WTC11 (cell line): ENCODE data around the gene AGBL5.

Source experiments
- CTCF ChIP-seq: fragments of 200-600 bp; IDR thresholded peaks from 2 replicates; pipeline ENCODE4 v1.8.0; 2022; ENCODE audit warnings: antibody characterized with exemption
- NFE2L1 ChIP-seq: sonication (generic); formaldehyde crosslinking; IDR thresholded peaks from 2 replicates; pipeline ENCODE4 v1.8.1; 2023; ENCODE audit warnings: missing genetic modification reagents
- SP1 ChIP-seq: sonication (generic); formaldehyde crosslinking; conservative IDR thresholded peaks from 2 replicates; pipeline ENCODE4 v1.8.1; 2022; ENCODE audit warnings: missing genetic modification reagents
- TP53 ChIP-seq: sonication (generic); formaldehyde crosslinking; IDR thresholded peaks from 2 replicates; pipeline ENCODE4 v1.8.1; 2023; ENCODE audit warnings: mild to moderate bottlenecking, missing genetic modification reagents
- ZSCAN18 ChIP-seq: fragments of 250-450 bp; sonication (Bioruptor Pico); IDR thresholded peaks from 2 replicates; pipeline ENCODE4 v2.1.2; 2022; ENCODE audit warnings: mild to moderate bottlenecking, moderate library complexity
- TF ChIP-seq, protein P1 (sequence below): sonication (generic); formaldehyde crosslinking; IDR thresholded peaks from 2 replicates; pipeline ENCODE4 v1.8.0; 2022; ENCODE audit warnings: mild to moderate bottlenecking, missing genetic modification reagents
- TF ChIP-seq, protein P2 (sequence below): sonication (generic); formaldehyde crosslinking; IDR thresholded peaks from 2 replicates; pipeline ENCODE4 v1.8.1; 2022; ENCODE audit warnings: mild to moderate bottlenecking, moderate library complexity, missing genetic modification reagents

GRCh38 chr2:27054721-27055120 is 3.3 kb downstream of the AGBL5 start:
- TF ChIP-seq CTCF (no peak), NFE2L1 (CRISPR knock-in tag) (no peak), ZSCAN18 (CRISPR knock-in tag) (no peak), SP1 (CRISPR knock-in tag) (no peak), TP53 (no peak)
- TF ChIP-seq, protein P1, sequence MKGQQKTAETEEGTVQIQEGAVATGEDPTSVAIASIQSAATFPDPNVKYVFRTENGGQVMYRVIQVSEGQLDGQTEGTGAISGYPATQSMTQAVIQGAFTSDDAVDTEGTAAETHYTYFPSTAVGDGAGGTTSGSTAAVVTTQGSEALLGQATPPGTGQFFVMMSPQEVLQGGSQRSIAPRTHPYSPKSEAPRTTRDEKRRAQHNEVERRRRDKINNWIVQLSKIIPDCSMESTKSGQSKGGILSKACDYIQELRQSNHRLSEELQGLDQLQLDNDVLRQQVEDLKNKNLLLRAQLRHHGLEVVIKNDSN, result no peak
- TF ChIP-seq, protein P2, sequence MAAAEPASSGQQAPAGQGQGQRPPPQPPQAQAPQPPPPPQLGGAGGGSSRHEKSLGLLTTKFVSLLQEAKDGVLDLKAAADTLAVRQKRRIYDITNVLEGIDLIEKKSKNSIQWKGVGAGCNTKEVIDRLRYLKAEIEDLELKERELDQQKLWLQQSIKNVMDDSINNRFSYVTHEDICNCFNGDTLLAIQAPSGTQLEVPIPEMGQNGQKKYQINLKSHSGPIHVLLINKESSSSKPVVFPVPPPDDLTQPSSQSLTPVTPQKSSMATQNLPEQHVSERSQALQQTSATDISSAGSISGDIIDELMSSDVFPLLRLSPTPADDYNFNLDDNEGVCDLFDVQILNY (CRISPR knock-in tag), result no peak
